HG02870 (cell line): ENCODE results near the gene PIK3C3.

Experiments used
- ATAC-seq: cut with Tn5 transposase; IDR thresholded peaks from one replicate; pipeline ENCODE4 v1.9.1; 2021; ENCODE audit warnings: mild to moderate bottlenecking, moderate library complexity; ENCODE audit not compliant: unreplicated experiment

The PIK3C3 gene

DNA sequence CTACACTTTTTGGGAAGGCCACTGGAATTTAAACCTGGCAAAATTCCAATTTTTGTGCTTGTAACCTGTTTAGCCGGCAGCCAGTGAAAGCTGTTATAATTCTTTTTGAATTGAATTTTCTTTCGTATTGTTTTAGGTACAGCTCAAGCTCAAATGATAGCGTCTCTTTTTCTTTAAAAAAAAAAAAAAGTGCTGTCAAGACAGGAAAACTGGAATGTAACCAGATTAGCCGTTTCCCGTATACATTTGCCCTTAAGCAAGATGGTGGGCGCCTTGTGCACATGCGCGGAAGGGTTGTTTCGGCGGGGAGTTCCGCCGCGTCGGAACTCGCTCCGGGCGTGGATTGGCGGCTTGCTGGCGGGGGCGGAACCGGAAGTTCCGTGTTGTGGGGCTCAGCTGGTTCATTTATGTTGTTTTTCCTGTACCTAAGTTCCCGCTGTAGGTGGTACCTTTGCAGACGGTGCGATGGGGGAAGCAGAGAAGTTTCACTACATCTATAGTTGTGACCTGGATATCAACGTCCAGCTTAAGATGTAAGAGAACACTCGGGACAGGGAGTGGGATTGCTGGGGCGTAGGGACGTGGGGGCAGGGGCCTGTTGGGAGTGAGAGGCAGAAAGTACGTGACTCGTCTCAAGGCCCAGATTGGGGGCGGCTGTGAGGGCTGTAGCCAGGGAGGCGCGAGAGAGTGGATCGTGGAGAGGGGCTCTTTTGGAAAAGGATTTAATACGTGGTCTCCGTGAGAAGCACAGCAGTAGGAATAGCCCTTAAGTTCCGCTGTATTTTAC, at the start of gene PIK3C3:
TSS of gene PIK3C3 (plus strand) at position 408 of the 787 bp plus-strand sequence. CDS start at position 466, 58 bp downstream.
- ATAC-seq = peak; percentile 98

GRCh38 chr18:41905786-41906527, 49.1 kb upstream of the PIK3C3 start:
- ATAC-seq = no peak

GRCh38 chr18:41906528-41907146, 48.4 kb upstream of the PIK3C3 start:
- peak; percentile 95 for ATAC-seq

DNA sequence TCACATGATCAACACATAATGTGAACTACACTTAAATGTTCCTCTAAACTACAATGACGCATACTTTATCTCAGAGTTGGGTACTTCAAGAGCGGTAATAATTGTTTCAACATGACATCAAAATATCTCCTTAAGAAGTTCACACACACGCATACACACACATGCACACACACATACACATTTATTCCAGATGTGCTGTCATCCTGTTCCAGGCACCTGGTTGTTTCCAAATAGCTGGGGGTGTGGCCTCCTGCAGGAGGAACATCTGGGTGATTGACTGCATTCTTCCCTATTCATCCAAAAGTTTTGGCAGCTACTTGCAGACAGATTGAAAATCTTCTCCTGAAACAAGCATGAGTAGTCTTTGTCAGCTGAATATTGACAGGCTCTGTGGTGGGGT, 37.9 kb upstream of the PIK3C3 start:
- ATAC-seq = no peak

DNA sequence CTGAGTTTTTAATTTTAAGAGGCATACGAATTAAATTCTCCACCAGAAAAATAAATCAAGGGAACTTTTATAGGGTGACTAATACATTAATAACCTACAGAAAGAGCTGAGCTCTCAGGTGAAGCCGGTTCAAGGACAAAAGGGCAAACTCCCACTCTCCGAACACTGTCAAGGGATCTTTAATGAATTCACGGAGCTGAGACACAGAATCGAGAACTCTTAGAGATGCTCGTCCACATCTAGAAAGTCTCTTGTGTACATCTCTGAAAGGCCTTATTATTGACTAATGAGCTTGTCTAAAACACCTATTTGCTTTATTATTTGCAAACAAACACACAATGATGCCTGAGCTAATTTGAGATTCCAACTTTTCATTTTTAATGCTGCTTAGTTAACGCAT, 33.3 kb upstream of the PIK3C3 start:
- ATAC-seq = no peak

DNA sequence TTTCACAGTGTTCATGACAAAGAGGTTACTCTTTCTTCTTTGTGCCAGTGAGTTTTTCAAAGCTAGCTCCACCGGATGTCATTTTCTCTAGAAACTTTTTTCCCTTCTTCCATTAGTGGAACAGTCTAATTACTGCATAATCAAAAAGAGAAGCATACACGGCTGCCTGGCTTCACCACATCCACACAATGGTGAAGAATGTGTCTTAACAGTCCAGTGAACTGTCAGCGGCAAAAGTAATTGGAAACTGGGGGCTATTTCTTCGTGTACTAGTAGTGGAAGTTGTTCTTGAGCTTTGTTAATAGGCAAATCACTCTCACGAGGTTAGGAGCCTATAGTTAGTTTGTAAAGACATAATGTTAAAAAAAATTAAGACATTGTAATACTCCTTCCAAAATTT, 32.9 kb upstream of the PIK3C3 start:
- no peak for ATAC-seq

DNA sequence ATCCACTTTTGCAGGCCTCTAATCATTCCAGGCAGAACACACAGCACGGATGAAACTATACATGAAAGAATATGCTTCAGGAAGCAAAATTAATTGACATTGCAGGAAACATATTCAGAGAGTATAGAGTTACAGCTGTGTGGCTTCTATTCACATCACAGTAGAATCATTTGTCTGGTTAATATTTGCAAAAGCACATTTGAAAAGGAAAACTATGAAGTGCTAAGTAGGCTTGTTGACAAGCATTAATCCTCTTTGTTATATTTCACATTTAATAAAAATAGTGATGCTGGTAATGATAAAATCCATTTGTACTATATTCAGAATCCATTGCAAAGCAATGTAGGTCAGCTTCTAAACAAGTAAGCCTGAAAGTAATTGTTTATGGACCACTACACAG, 32.2 kb upstream of the PIK3C3 start:
- no peak for ATAC-seq

DNA sequence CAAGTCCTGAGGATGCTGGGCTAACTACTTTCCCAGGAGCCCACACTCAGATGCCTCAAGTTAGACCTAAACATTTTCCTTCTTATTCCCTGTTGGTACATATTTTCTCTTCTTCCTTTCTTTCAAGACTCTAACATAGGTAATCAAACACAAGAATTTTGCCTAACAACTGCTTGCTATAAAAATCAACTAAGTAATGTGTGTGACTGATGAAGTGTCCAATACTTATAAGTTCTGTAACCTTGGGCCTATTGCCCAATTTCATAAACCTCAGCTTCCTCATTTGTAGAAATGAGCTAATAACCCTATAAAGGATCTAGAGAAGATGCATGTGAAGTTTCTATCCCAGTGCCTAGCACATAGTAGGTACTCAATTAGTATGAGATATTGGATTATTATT, 31.6 kb upstream of the PIK3C3 start:
- ATAC-seq = no peak

- no peak for ATAC-seq
These were observed 26.5 kb upstream of the PIK3C3 start for GRCh38 chr18:41928581-41928980.

- ATAC-seq = no peak
These were observed 22.1 kb upstream of the PIK3C3 start for GRCh38 chr18:41932899-41933298.

DNA sequence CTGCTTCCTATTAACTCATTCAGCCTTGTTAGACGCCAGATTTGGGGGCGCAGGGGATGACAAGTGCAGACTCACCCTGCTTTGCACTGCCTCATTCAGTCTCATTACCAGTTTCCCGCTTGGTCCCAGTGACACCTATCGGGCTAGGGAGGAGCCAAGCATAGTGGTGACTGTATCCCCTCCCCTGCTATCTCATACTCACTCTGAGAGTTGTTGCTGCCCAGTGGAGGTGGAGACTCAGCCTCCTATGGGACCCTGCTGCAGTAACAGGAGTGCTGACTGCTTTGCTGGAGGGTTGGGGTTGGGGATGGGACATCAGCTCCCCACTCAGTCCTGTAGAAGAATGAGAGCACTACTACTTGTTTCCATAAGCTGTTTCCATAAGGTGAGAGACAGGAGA, 21.3 kb upstream of the PIK3C3 start:
- ATAC-seq = no peak

GRCh38 chr18:41936471-41937134, 18.4 kb upstream of the PIK3C3 start:
- ATAC-seq = peak; percentile 52

- no peak for ATAC-seq
These were observed 16.6 kb upstream of the PIK3C3 start for GRCh38 chr18:41938445-41938844.

- no peak for ATAC-seq
These were observed 15.7 kb upstream of the PIK3C3 start for GRCh38 chr18:41939326-41939725.

- ATAC-seq = no peak
These were observed 14.4 kb upstream of the PIK3C3 start for GRCh38 chr18:41940506-41941215.

- ATAC-seq = no peak
These were observed 12.8 kb upstream of the PIK3C3 start for GRCh38 chr18:41942254-41942653.

- no peak for ATAC-seq
These were observed 6.4 kb upstream of the PIK3C3 start for GRCh38 chr18:41948544-41949110.

GRCh38 chr18:41949206-41949920, 5.7 kb upstream of the PIK3C3 start:
- no peak for ATAC-seq

DNA sequence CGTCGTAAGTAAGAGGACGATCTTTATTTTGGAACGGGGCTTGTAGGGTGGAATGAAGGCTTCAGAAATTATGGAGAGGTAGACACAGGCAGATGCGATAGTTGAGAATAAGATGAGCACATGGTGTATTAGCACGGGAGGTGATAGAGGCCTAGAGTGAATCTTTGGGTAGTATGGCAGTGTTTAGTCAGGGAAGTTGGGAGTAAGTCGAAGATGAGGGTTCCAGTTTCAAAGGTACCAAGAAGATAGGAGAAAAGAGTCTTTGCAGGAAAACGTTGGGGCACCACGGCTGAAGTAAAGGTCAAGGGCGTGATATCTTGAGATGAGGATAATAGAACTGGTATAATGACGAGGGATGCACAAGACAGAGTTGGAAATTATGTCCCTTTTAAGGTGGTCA, 654 bp downstream of the PIK3C3 start:
- no peak for ATAC-seq

GRCh38 chr18:41959045-41959444, 4.0 kb downstream of the PIK3C3 start:
- ATAC-seq = no peak
